Measurements from ENCODE around the gene ASB7. TPM values are rescaled to one million over a fixed set of nuclear protein-coding genes. Genes with fewer than 3 reads are reported as not detected.

Gene ASB7, protein sequence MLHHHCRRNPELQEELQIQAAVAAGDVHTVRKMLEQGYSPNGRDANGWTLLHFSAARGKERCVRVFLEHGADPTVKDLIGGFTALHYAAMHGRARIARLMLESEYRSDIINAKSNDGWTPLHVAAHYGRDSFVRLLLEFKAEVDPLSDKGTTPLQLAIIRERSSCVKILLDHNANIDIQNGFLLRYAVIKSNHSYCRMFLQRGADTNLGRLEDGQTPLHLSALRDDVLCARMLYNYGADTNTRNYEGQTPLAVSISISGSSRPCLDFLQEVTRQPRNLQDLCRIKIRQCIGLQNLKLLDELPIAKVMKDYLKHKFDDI
- total RNA-seq (10.6 TPM), polyA plus RNA-seq (6.5 TPM)
- long read RNA-seq, donor 1, result 0 reads
- long read RNA-seq, donor 2, result 0 reads
- long read RNA-seq, donor 3, full-length matches to known transcripts, result 3 of 3 reads
- long read RNA-seq, donor 3, partial matches to known transcripts, result 0 of 3 reads
- long read RNA-seq, donor 3, other reads (novel, unspliced or antisense), result 0 of 3 reads
- long read RNA-seq, donor 4, result 0 reads
- long read RNA-seq, donor 5, full-length matches to known transcripts, result 3 of 3 reads
- long read RNA-seq, donor 5, partial matches to known transcripts, result 0 of 3 reads
- long read RNA-seq, donor 5, other reads (novel, unspliced or antisense), result 0 of 3 reads
- long read RNA-seq, donor 6, result 0 reads
- long read RNA-seq, donor 7, result 0 reads
- long read RNA-seq, donor 8, full-length matches to known transcripts, result 2 of 2 reads
- long read RNA-seq, donor 8, partial matches to known transcripts, result 0 of 2 reads
- long read RNA-seq, donor 8, other reads (novel, unspliced or antisense), result 0 of 2 reads
- long read RNA-seq, donor 9, full-length matches to known transcripts, result 3 of 3 reads
- long read RNA-seq, donor 9, partial matches to known transcripts, result 0 of 3 reads
- long read RNA-seq, donor 9, other reads (novel, unspliced or antisense), result 0 of 3 reads
- long read RNA-seq, donor 10, full-length matches to known transcripts, result 3 of 3 reads
- long read RNA-seq, donor 10, partial matches to known transcripts, result 0 of 3 reads
- long read RNA-seq, donor 10, other reads (novel, unspliced or antisense), result 0 of 3 reads

- peaks cover 14 to 24% of the 10 kb centered on the region in 2 donors for H3K4me1 ChIP-seq (ENCODE audit: control insufficient read depth in 2 of 2, insufficient read depth in 2 of 2, low read length in 2 of 2)
Observed at GRCh38 chr15:100602064-100602822, at the start of gene ASB7, which contains the start of gene LINS1. TSS of gene ASB7 (plus strand) at chr15:100602589. CDS start at chr15:100612217, 9,628 bp downstream. TSS of gene LINS1 (minus strand) at chr15:100602184. CDS start at chr15:100580842, 21,342 bp downstream.

GRCh38 chr15:100553468-100553867 lies 48.9 kb upstream of the ASB7 start:
- Histone ChIP-seq H3K27ac (ENCODE audit: low read depth in 1 of 2, low read length in 1 of 2) (no peak overlapping the region), H3K27me3 (ENCODE audit: control insufficient read depth in 2 of 2, insufficient read depth in 1 of 2, low read length in 1 of 2) (no peaks in the 10 kb centered on the region), H3K4me3 (ENCODE audit: low read length in 2 of 2) (no peak overlapping the region), H3K36me3 (ENCODE audit: control insufficient read depth in 2 of 2, insufficient read depth in 2 of 2, low read length in 1 of 2) (no peaks in the 10 kb centered on the region), H3K9me3 (ENCODE audit: control insufficient read depth in 2 of 2, insufficient read depth in 1 of 2, low read length in 1 of 2) (no peaks in the 10 kb centered on the region), H3K4me1 (ENCODE audit: control insufficient read depth in 2 of 2, insufficient read depth in 2 of 2, low read length in 2 of 2) (no peaks in the 10 kb centered on the region)
- WGBS, result 92% methylated on average over 16 of the region's 16 CpGs
- DNase-seq (ENCODE audit: low read depth in 6 of 9, low spot score in 9 of 9), result no peak

More at GRCh38 chr15:100602064-100602822, at the start of gene ASB7, which contains the start of gene LINS1:
- peaks cover 0 to 2% of the 10 kb centered on the region in 2 donors for H3K36me3 ChIP-seq (ENCODE audit: control insufficient read depth in 2 of 2, insufficient read depth in 2 of 2, low read length in 1 of 2)
- peak within 1 kb of the TSS; percentile 82 to 92 for H3K4me3 ChIP-seq (ENCODE audit: low read length in 2 of 2)
- H3K27ac ChIP-seq (ENCODE audit: low read depth in 1 of 2, low read length in 1 of 2), result peak within 1 kb of the TSS; percentile 77 to 85
- DNase-seq (ENCODE audit: low read depth in 6 of 9, low spot score in 9 of 9), result peak; percentile 99 to 100 (median 100)
- no peaks in the 10 kb centered on the region for H3K27me3 ChIP-seq (ENCODE audit: control insufficient read depth in 2 of 2, insufficient read depth in 1 of 2, low read length in 1 of 2)
- under 1% methylated on average over 51 of the region's 51 CpGs for WGBS
- H3K9me3 ChIP-seq (ENCODE audit: control insufficient read depth in 2 of 2, insufficient read depth in 1 of 2, low read length in 1 of 2), result no peaks in the 10 kb centered on the region

DNA sequence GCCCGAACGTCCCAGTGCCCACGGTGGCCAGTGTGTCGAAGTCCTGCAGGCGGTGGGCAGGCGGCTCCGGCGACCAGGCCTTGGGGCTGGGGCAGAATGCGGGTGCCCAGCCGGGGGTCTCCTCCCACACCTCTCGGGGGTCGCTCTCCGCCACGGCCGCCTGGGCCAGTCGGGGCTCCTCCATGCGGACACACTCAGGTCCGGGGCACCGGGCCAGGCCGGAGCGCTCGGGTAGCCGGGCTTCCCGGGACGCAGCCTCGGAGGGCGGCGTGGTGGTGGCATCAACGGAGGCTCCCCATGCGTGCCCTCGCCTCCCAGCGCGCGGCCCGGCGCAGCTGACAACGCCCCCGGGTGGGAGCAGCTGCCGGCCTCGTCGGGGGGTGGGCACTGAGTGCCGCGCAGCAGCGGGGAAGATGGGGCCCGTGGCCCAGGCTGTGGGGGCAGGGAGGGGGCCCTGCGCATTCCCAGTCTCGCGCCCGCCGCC lies 43.6 kb upstream of the ASB7 start:
- no peak for DNase-seq (ENCODE audit: low read depth in 6 of 9, low spot score in 9 of 9)
- no peaks in the 10 kb centered on the region for H3K27me3 ChIP-seq (ENCODE audit: control insufficient read depth in 2 of 2, insufficient read depth in 1 of 2, low read length in 1 of 2)
- 96% methylated on average over 50 of the region's 50 CpGs for WGBS

DNA sequence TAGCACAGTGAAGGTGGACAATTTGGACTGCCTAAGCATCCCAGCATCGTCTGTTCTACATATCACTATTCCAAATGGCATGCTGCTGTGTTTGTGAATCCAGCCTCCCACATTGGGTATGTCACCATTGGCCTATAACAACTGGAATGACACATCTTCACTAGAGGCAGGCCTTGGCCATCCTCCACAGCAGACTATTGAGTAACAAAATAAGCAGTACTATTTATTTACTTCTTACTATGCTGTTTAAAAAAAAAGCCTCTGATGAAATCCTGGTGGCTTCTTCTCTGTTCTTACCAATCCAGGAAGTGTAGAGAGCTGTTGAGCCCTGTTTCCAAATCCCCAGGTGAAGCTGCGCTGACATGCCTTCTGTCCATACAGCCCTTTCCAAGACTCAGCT lies 43.1 kb upstream of the ASB7 start:
- Histone ChIP-seq H3K9me3 (ENCODE audit: control insufficient read depth in 2 of 2, insufficient read depth in 1 of 2, low read length in 1 of 2) (no peaks in the 10 kb centered on the region), H3K4me3 (ENCODE audit: low read length in 2 of 2) (no peak overlapping the region)
- WGBS, result 97% methylated on average over 2 of the region's 2 CpGs

More for the DNA sequence above, 43.6 kb upstream of the ASB7 start:
- no peak overlapping the region for H3K4me3 ChIP-seq (ENCODE audit: low read length in 2 of 2)
- no peak overlapping the region for H3K27ac ChIP-seq (ENCODE audit: low read depth in 1 of 2, low read length in 1 of 2)
- no peaks in the 10 kb centered on the region for H3K36me3 ChIP-seq (ENCODE audit: control insufficient read depth in 2 of 2, insufficient read depth in 2 of 2, low read length in 1 of 2)
- no peaks in the 10 kb centered on the region for H3K4me1 ChIP-seq (ENCODE audit: control insufficient read depth in 2 of 2, insufficient read depth in 2 of 2, low read length in 2 of 2)
- H3K9me3 ChIP-seq (ENCODE audit: control insufficient read depth in 2 of 2, insufficient read depth in 1 of 2, low read length in 1 of 2), result no peaks in the 10 kb centered on the region

GRCh38 chr15:100560323-100560722 lies 42.1 kb upstream of the ASB7 start:
- Histone ChIP-seq H3K27ac (ENCODE audit: low read depth in 1 of 2, low read length in 1 of 2) (no peak overlapping the region), H3K36me3 (ENCODE audit: control insufficient read depth in 2 of 2, insufficient read depth in 2 of 2, low read length in 1 of 2) (no peaks in the 10 kb centered on the region), H3K9me3 (ENCODE audit: control insufficient read depth in 2 of 2, insufficient read depth in 1 of 2, low read length in 1 of 2) (no peaks in the 10 kb centered on the region), H3K4me1 (ENCODE audit: control insufficient read depth in 2 of 2, insufficient read depth in 2 of 2, low read length in 2 of 2) (no peaks in the 10 kb centered on the region), H3K27me3 (ENCODE audit: control insufficient read depth in 2 of 2, insufficient read depth in 1 of 2, low read length in 1 of 2) (no peaks in the 10 kb centered on the region), H3K4me3 (ENCODE audit: low read length in 2 of 2) (no peak overlapping the region)
- no peak for DNase-seq (ENCODE audit: low read depth in 6 of 9, low spot score in 9 of 9)

More for the DNA sequence above, 43.1 kb upstream of the ASB7 start:
- no peak for DNase-seq (ENCODE audit: low read depth in 6 of 9, low spot score in 9 of 9)
- Histone ChIP-seq H3K27me3 (ENCODE audit: control insufficient read depth in 2 of 2, insufficient read depth in 1 of 2, low read length in 1 of 2) (no peaks in the 10 kb centered on the region), H3K36me3 (ENCODE audit: control insufficient read depth in 2 of 2, insufficient read depth in 2 of 2, low read length in 1 of 2) (no peaks in the 10 kb centered on the region), H3K27ac (ENCODE audit: low read depth in 1 of 2, low read length in 1 of 2) (no peak overlapping the region), H3K4me1 (ENCODE audit: control insufficient read depth in 2 of 2, insufficient read depth in 2 of 2, low read length in 2 of 2) (no peaks in the 10 kb centered on the region)

- Histone ChIP-seq H3K27ac (ENCODE audit: low read depth in 1 of 2, low read length in 1 of 2) (no peak overlapping the region), H3K27me3 (ENCODE audit: control insufficient read depth in 2 of 2, insufficient read depth in 1 of 2, low read length in 1 of 2) (no peaks in the 10 kb centered on the region), H3K4me3 (ENCODE audit: low read length in 2 of 2) (no peak overlapping the region), H3K36me3 (ENCODE audit: control insufficient read depth in 2 of 2, insufficient read depth in 2 of 2, low read length in 1 of 2) (peaks cover 11 to 12% of the 10 kb centered on the region in 2 donors), H3K4me1 (ENCODE audit: control insufficient read depth in 2 of 2, insufficient read depth in 2 of 2, low read length in 2 of 2) (no peaks in the 10 kb centered on the region), H3K9me3 (ENCODE audit: control insufficient read depth in 2 of 2, insufficient read depth in 1 of 2, low read length in 1 of 2) (no peaks in the 10 kb centered on the region)
- WGBS, result 94% methylated on average over 3 of the region's 3 CpGs
- no peak for DNase-seq (ENCODE audit: low read depth in 6 of 9, low spot score in 9 of 9)
Observed at GRCh38 chr15:100565591-100565990, 36.8 kb upstream of the ASB7 start.

DNA sequence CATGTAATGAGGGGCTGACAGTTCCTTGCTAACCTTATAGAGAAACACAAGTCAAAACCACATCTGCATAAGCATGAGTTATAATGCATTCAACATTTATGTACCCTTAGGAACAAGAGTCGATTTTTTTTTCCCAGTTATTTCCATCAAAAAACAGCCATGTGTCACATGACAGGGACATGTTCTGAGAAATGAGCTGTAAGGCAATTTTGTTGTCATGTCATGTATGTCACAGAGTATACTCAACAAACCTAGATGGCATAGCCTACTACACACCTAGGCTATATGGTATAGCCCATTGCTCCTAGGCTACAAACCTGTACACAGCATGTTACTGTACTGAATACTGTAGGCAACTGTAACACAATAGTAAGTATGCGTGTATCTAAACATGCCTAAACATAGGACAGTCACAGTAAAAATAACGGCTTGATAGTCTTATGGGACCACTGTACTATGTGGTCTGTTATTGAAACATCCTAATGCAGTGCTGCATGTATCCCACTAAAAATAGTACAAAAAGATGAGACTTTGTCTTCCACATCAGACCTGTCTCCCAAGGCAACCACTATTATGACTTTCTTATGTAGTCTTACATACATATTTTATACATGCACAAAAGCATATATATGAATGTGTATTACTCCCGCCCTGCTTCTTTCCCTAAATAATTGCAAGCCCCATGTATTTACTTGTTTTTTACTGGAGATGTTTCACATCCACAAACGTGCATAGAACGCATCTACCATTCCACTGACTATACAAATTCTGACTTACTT lies 35.4 kb upstream of the ASB7 start:
- H3K36me3 ChIP-seq (ENCODE audit: control insufficient read depth in 2 of 2, insufficient read depth in 2 of 2, low read length in 1 of 2), result peaks cover 11 to 21% of the 10 kb centered on the region in 2 donors

GRCh38 chr15:100569391-100569790 lies 33.0 kb upstream of the ASB7 start:
- 97% methylated on average over 8 of the region's 8 CpGs for WGBS
- Histone ChIP-seq H3K4me1 (ENCODE audit: control insufficient read depth in 2 of 2, insufficient read depth in 2 of 2, low read length in 2 of 2) (no peaks in the 10 kb centered on the region), H3K27ac (ENCODE audit: low read depth in 1 of 2, low read length in 1 of 2) (no peak overlapping the region), H3K27me3 (ENCODE audit: control insufficient read depth in 2 of 2, insufficient read depth in 1 of 2, low read length in 1 of 2) (no peaks in the 10 kb centered on the region), H3K36me3 (ENCODE audit: control insufficient read depth in 2 of 2, insufficient read depth in 2 of 2, low read length in 1 of 2) (peaks cover 19 to 29% of the 10 kb centered on the region in 2 donors), H3K9me3 (ENCODE audit: control insufficient read depth in 2 of 2, insufficient read depth in 1 of 2, low read length in 1 of 2) (no peaks in the 10 kb centered on the region), H3K4me3 (ENCODE audit: low read length in 2 of 2) (no peak overlapping the region)
- DNase-seq (ENCODE audit: low read depth in 6 of 9, low spot score in 9 of 9), result no peak

More for the DNA sequence above, 35.4 kb upstream of the ASB7 start:
- H3K9me3 ChIP-seq (ENCODE audit: control insufficient read depth in 2 of 2, insufficient read depth in 1 of 2, low read length in 1 of 2), result no peaks in the 10 kb centered on the region
- H3K27ac ChIP-seq (ENCODE audit: low read depth in 1 of 2, low read length in 1 of 2), result no peak overlapping the region
- DNase-seq (ENCODE audit: low read depth in 6 of 9, low spot score in 9 of 9), result no peak
- no peaks in the 10 kb centered on the region for H3K27me3 ChIP-seq (ENCODE audit: control insufficient read depth in 2 of 2, insufficient read depth in 1 of 2, low read length in 1 of 2)
- WGBS, result 98% methylated on average over 6 of the region's 6 CpGs
- no peaks in the 10 kb centered on the region for H3K4me1 ChIP-seq (ENCODE audit: control insufficient read depth in 2 of 2, insufficient read depth in 2 of 2, low read length in 2 of 2)
- no peak overlapping the region for H3K4me3 ChIP-seq (ENCODE audit: low read length in 2 of 2)
